DOHH2 (cell line): ENCODE measurements around the gene SLC8B1.

ENCODE experiments used
- H3F3A ChIP-seq: fragments of 200-600 bp; sonication (generic), shearing (Covaris generic); 2 replicates; pipeline ENCODE4 v1.6.0; 2016; ENCODE audit warnings: antibody characterized with exemption, mild to moderate bottlenecking; ENCODE audit not compliant: control insufficient read depth, insufficient read depth
- H3K27ac ChIP-seq: fragments of 200-600 bp; sonication (generic); 2 replicates; pipeline ENCODE4 v1.5.1; 2014; ENCODE audit warnings: low read depth, mild to moderate bottlenecking, low read length, moderate library complexity
- H3K27me3 ChIP-seq: fragments of 200-600 bp; sonication (generic); 2 replicates; pipeline ENCODE4 v1.6.1; 2014; ENCODE audit warnings: mild to moderate bottlenecking, low read length, mixed read lengths; ENCODE audit not compliant: control insufficient read depth
- H3K36me3 ChIP-seq: fragments of 200-600 bp; sonication (generic); 2 replicates; pipeline ENCODE4 v1.6.1; 2014; ENCODE audit warnings: mild to moderate bottlenecking, low read length, moderate library complexity, mixed read lengths; ENCODE audit not compliant: control insufficient read depth
- H3K4me1 ChIP-seq: fragments of 200-600 bp; sonication (generic); 2 replicates; pipeline ENCODE4 v1.6.1; 2014; ENCODE audit warnings: mild to moderate bottlenecking, low read length, mixed read lengths; ENCODE audit not compliant: control insufficient read depth
- H3K4me2 ChIP-seq: fragments of 200-600 bp; sonication (generic); 2 replicates; pipeline ENCODE4 v1.6.0; 2014; ENCODE audit warnings: mild to moderate bottlenecking, low read length, moderate library complexity
- H3K4me3 ChIP-seq: fragments of 200-600 bp; sonication (generic); 2 replicates; pipeline ENCODE4 v1.5.1; 2014; ENCODE audit warnings: mild to moderate bottlenecking, low read length, mixed read lengths
- H3K79me2 ChIP-seq: fragments of 200-600 bp; sonication (generic); 2 replicates; pipeline ENCODE4 v1.6.1; 2014; ENCODE audit warnings: mild to moderate bottlenecking, low read length, mixed read lengths; ENCODE audit not compliant: control insufficient read depth
- H3K9me2 ChIP-seq: fragments of 200-600 bp; sonication (generic); replicated peaks from 2 replicates; pipeline ENCODE4 v1.6.1; 2014; ENCODE audit warnings: mild to moderate bottlenecking, low read length, mixed read lengths; ENCODE audit not compliant: control insufficient read depth
- H3K9me3 ChIP-seq: fragments of 200-600 bp; sonication (generic); 2 replicates; pipeline ENCODE4 v1.6.1; 2014; ENCODE audit warnings: antibody characterized with exemption, low read length, mixed read lengths; ENCODE audit not compliant: control insufficient read depth, insufficient read depth
- H4K20me1 ChIP-seq: fragments of 200-600 bp; sonication (generic); 2 replicates; pipeline ENCODE4 v1.6.0; 2014; ENCODE audit warnings: low read depth, mild to moderate bottlenecking, antibody characterized with exemption, low read length, moderate library complexity; ENCODE audit not compliant: control insufficient read depth, insufficient read depth
- EZH2phosphoT487 ChIP-seq: fragments of 200-600 bp; sonication (generic); IDR thresholded peaks from 2 replicates; pipeline ENCODE4 v1.6.1; 2017; ENCODE audit warnings: borderline replicate concordance, mild to moderate bottlenecking, antibody characterized with exemption, low read length, moderate library complexity, mixed read lengths
- TF ChIP-seq, protein P1 (sequence below): fragments of 200-600 bp; sonication (generic); IDR thresholded peaks from one replicate; pipeline ENCODE4 v1.5.1; 2014; ENCODE audit warnings: antibody characterized with exemption, mild to moderate bottlenecking, low read depth, low read length; ENCODE audit not compliant: poor library complexity, severe bottlenecking

Gene SLC8B1

DNA sequence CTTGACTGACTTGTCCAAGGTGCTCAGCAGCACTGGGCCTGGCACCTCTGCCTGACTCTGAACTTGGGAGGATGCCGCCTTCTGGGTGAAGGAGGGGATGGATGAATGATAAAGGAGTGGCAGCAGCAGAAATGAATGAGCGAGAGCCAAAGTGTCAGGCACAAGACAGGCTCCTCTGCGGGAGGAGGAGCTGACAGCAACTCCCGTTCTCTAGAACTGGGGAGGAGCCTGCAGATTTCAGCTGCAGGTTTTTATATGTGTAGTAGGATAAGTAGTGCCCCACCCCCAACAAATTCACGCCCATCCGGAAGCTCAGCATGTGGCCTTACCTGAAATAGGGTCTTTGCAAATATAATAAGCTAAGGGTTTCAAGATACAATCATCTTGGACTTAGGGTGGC lies 33.1 kb downstream of the SLC8B1 start:
- TF ChIP-seq EZH2phosphoT487, result no peak
- TF ChIP-seq, protein P1, sequence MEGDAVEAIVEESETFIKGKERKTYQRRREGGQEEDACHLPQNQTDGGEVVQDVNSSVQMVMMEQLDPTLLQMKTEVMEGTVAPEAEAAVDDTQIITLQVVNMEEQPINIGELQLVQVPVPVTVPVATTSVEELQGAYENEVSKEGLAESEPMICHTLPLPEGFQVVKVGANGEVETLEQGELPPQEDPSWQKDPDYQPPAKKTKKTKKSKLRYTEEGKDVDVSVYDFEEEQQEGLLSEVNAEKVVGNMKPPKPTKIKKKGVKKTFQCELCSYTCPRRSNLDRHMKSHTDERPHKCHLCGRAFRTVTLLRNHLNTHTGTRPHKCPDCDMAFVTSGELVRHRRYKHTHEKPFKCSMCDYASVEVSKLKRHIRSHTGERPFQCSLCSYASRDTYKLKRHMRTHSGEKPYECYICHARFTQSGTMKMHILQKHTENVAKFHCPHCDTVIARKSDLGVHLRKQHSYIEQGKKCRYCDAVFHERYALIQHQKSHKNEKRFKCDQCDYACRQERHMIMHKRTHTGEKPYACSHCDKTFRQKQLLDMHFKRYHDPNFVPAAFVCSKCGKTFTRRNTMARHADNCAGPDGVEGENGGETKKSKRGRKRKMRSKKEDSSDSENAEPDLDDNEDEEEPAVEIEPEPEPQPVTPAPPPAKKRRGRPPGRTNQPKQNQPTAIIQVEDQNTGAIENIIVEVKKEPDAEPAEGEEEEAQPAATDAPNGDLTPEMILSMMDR, result no peak
- H3K27ac ChIP-seq, result no peak overlapping the region
- H3K36me3 ChIP-seq, result peaks cover 21% of the 10 kb centered on the region
- H3F3A ChIP-seq, result no peaks in the 10 kb centered on the region
- H3K9me2 ChIP-seq, result no peaks in the 10 kb centered on the region
- H3K4me3 ChIP-seq, result no peak overlapping the region
- peaks cover 15% of the 10 kb centered on the region for H3K4me1 ChIP-seq
- no peak overlapping the region for H3K4me2 ChIP-seq
- no peaks in the 10 kb centered on the region for H4K20me1 ChIP-seq
- H3K79me2 ChIP-seq, result no peaks in the 10 kb centered on the region
- H3K27me3 ChIP-seq, result no peaks in the 10 kb centered on the region
- no peaks in the 10 kb centered on the region for H3K9me3 ChIP-seq

GRCh38 chr12:113299619-113300237 lies 35.2 kb downstream of the SLC8B1 start:
- Histone ChIP-seq H3K4me3 (no peak overlapping the region), H3K79me2 (no peaks in the 10 kb centered on the region), H3K27ac (no peak overlapping the region), H3K36me3 (peaks cover 39% of the 10 kb centered on the region), H3K4me2 (no peak overlapping the region), H4K20me1 (no peaks in the 10 kb centered on the region), H3K4me1 (peaks cover 15% of the 10 kb centered on the region), H3K9me2 (no peaks in the 10 kb centered on the region), H3K27me3 (no peaks in the 10 kb centered on the region), H3K9me3 (no peaks in the 10 kb centered on the region), H3F3A (no peaks in the 10 kb centered on the region)
- TF ChIP-seq, protein P1, result no peak
- TF ChIP-seq EZH2phosphoT487, result no peak

- Histone ChIP-seq H3K36me3 (peaks cover 40% of the 10 kb centered on the region), H3F3A (no peaks in the 10 kb centered on the region), H3K9me3 (no peaks in the 10 kb centered on the region), H3K27ac (no peak overlapping the region), H3K4me1 (peaks cover 15% of the 10 kb centered on the region), H3K4me2 (no peak overlapping the region), H4K20me1 (no peaks in the 10 kb centered on the region), H3K27me3 (no peaks in the 10 kb centered on the region), H3K4me3 (no peak overlapping the region), H3K9me2 (no peaks in the 10 kb centered on the region), H3K79me2 (no peaks in the 10 kb centered on the region)
- TF ChIP-seq, protein P1, result no peak
- no peak for TF ChIP-seq EZH2phosphoT487
Measured at GRCh38 chr12:113298861-113299545, 35.9 kb downstream of the SLC8B1 start.
